Fibroblast of lung (primary cell): ENCODE measurements around the gene HVCN1. TPM values are rescaled to one million over a fixed set of nuclear protein-coding genes. Genes with fewer than 3 reads are reported as not detected.

ENCODE experiments used
- DNase-seq, 2 donors: peaks; one replicate each; pipeline versions ENCODE4 v3.0.0 to v3.0.0-alpha.2; 2010; ENCODE audit warnings: low read depth in 2 of 2
- H2AFZ ChIP-seq: 2 replicates; pipeline ENCODE4 v1.5.1; 2012; ENCODE audit warnings: low read length, control low read depth, inconsistent platforms
- H3K27ac ChIP-seq: 2 replicates; pipeline ENCODE4 v1.5.1; 2011; ENCODE audit warnings: low read length, control low read depth; ENCODE audit not compliant: insufficient read depth
- H3K27me3 ChIP-seq: 2 replicates; pipeline ENCODE4 v1.5.1; 2011; ENCODE audit warnings: mild to moderate bottlenecking, low read length; ENCODE audit not compliant: control insufficient read depth, insufficient read depth
- H3K36me3 ChIP-seq: 2 replicates; pipeline ENCODE4 v1.5.1; 2011; ENCODE audit warnings: low read length; ENCODE audit not compliant: control insufficient read depth, insufficient read depth
- H3K4me1 ChIP-seq: 2 replicates; pipeline ENCODE4 v1.5.1; 2011; ENCODE audit warnings: low read length; ENCODE audit not compliant: control insufficient read depth, insufficient read depth; ENCODE audit errors: extremely low read depth
- H3K4me2 ChIP-seq: 2 replicates; pipeline ENCODE4 v1.5.1; 2011; ENCODE audit warnings: low read length, control low read depth; ENCODE audit not compliant: insufficient read depth; ENCODE audit errors: extremely low read depth
- H3K4me3 ChIP-seq, 4 experiments: fragments of 200-600 bp in 1 of 4; sonication (generic) in 1 of 4; replicated peaks in 1 of 4; 2 replicates each; pipeline ENCODE4 v1.5.1; 2011 to 2016; ENCODE audit warnings: low read length in 4 of 4, low read depth in 3 of 4, mild to moderate bottlenecking in 3 of 4, control low read depth in 2 of 4, inconsistent platforms in 1 of 4, mixed read lengths in 1 of 4; ENCODE audit not compliant: insufficient read depth in 1 of 4; ENCODE audit errors: control extremely low read depth in 1 of 4
- H3K79me2 ChIP-seq: 2 replicates; pipeline ENCODE4 v1.5.1; 2012; ENCODE audit warnings: mild to moderate bottlenecking, low read length, inconsistent platforms; ENCODE audit not compliant: control insufficient read depth, insufficient read depth
- H3K9ac ChIP-seq: 2 replicates; pipeline ENCODE4 v1.5.1; 2011; ENCODE audit warnings: mild to moderate bottlenecking, low read length, control low read depth; ENCODE audit not compliant: insufficient read depth
- H3K9me3 ChIP-seq: 2 replicates; pipeline ENCODE4 v1.5.1; 2012; ENCODE audit warnings: low read depth, low read length; ENCODE audit not compliant: control insufficient read depth, insufficient read depth
- H4K20me1 ChIP-seq: 2 replicates; pipeline ENCODE4 v1.5.1; 2011; ENCODE audit warnings: low read length; ENCODE audit not compliant: control insufficient read depth, insufficient read depth; ENCODE audit errors: extremely low read depth
- CTCF ChIP-seq, 2 donors: IDR thresholded peaks in 1 of 2; conservative IDR thresholded peaks in 1 of 2; 1 replicate in 1 of 2; 2 replicates in 1 of 2; pipeline ENCODE4 v1.5.1; 2011 to 2012; ENCODE audit warnings: low read length in 2 of 2, control low read depth in 1 of 2, inconsistent platforms in 1 of 2, low read depth in 1 of 2, mild to moderate bottlenecking in 1 of 2
- EZH2 ChIP-seq: IDR thresholded peaks from 2 replicates; pipeline ENCODE4 v1.5.1; 2012; ENCODE audit warnings: low read length, control low read depth, mild to moderate bottlenecking; ENCODE audit errors: missing control alignments
- polyA plus RNA-seq, 2 donors: library from polyadenylated mRNA; depleted of rRNA in 1 of 2; stranded (reverse) in 1 of 2; unstranded in 1 of 2; fragments of >200 nt; gene quantifications; 2 replicates each; pipeline ENCODE4 v1.2.1, GENCODE V29; 2011 to 2012; ENCODE audit warnings: missing spikeins in 1 of 2
- total RNA-seq: library from RNA; depleted of rRNA; stranded (reverse); fragments of >200 nt; gene quantifications from 2 replicates; pipeline ENCODE4 v1.2.1, GENCODE V29; 2014

HVCN1 gene
- total and polyA plus RNA-seq, 2 donors (not counting 1 experiment from before 2014, with no cell fraction given) = 3.6 to 7.4 TPM

GRCh38 chr12:110668480-110669192, 20.3 kb downstream of the HVCN1 start:
- H3K9ac ChIP-seq = no peak overlapping the region
- H3K79me2 ChIP-seq = no peaks in the 10 kb centered on the region

GRCh38 chr12:110667671-110668070, 21.2 kb downstream of the HVCN1 start:
- no peak overlapping the region for H3K9ac ChIP-seq
- H3K4me3 ChIP-seq = no peak overlapping the region
- H3K9me3 ChIP-seq = no peaks in the 10 kb centered on the region
- no peaks in the 10 kb centered on the region for H3K4me1 ChIP-seq
- no peak overlapping the region for H2AFZ ChIP-seq
- no peak for DNase-seq
- no peaks in the 10 kb centered on the region for H3K36me3 ChIP-seq
- H3K79me2 ChIP-seq = no peaks in the 10 kb centered on the region
- no peak for TF ChIP-seq CTCF (conservative IDR thresholded peaks at IDR 0.05 in 1 of 2, IDR thresholded peaks at IDR 0.05 in 1 of 2; ENCODE audit: low read depth in 1 of 2, low read length in 2 of 2)
- no peak for TF ChIP-seq EZH2
- no peaks in the 10 kb centered on the region for H4K20me1 ChIP-seq
- no peak overlapping the region for H3K4me2 ChIP-seq
- no peaks in the 10 kb centered on the region for H3K27me3 ChIP-seq
- H3K27ac ChIP-seq = no peak overlapping the region

More at GRCh38 chr12:110668480-110669192, 20.3 kb downstream of the HVCN1 start:
- no peaks in the 10 kb centered on the region for H3K36me3 ChIP-seq
- H4K20me1 ChIP-seq = no peaks in the 10 kb centered on the region
- no peak overlapping the region for H2AFZ ChIP-seq
- TF ChIP-seq CTCF (conservative IDR thresholded peaks at IDR 0.05 in 1 of 2, IDR thresholded peaks at IDR 0.05 in 1 of 2; ENCODE audit: low read depth in 1 of 2, low read length in 2 of 2) (no peak), EZH2 (no peak)
- no peaks in the 10 kb centered on the region for H3K9me3 ChIP-seq
- no peaks in the 10 kb centered on the region for H3K27me3 ChIP-seq
- DNase-seq = no peak
- no peak overlapping the region for H3K4me2 ChIP-seq
- no peak overlapping the region for H3K27ac ChIP-seq
- no peaks in the 10 kb centered on the region for H3K4me1 ChIP-seq
- H3K4me3 ChIP-seq = no peak overlapping the region

- no peaks in the 10 kb centered on the region for H3K9me3 ChIP-seq
- no peaks in the 10 kb centered on the region for H3K79me2 ChIP-seq
- no peaks in the 10 kb centered on the region for H4K20me1 ChIP-seq
- no peak overlapping the region for H3K9ac ChIP-seq
- H3K36me3 ChIP-seq = no peaks in the 10 kb centered on the region
- no peak overlapping the region for H2AFZ ChIP-seq
- H3K4me3 ChIP-seq = no peak overlapping the region
- TF ChIP-seq EZH2 = no peak
- TF ChIP-seq CTCF (conservative IDR thresholded peaks at IDR 0.05 in 1 of 2, IDR thresholded peaks at IDR 0.05 in 1 of 2; ENCODE audit: low read depth in 1 of 2, low read length in 2 of 2) = no peak
- no peaks in the 10 kb centered on the region for H3K27me3 ChIP-seq
- no peak overlapping the region for H3K4me2 ChIP-seq
- no peak overlapping the region for H3K27ac ChIP-seq
- H3K4me1 ChIP-seq = no peaks in the 10 kb centered on the region
- DNase-seq = no peak
These were observed 22.0 kb downstream of the HVCN1 start for GRCh38 chr12:110666892-110667291.
